ENCODE measurements around the gene SIK2.

- TF ChIP-seq CTCF (IDR thresholded peaks at IDR 0.05): no peak
- TF ChIP-seq POLR2A (IDR thresholded peaks at IDR 0.05): no peak
These were observed 124.1 kb downstream of the SIK2 start for GRCh38 chr11:111726301-111726713.

Data from thyroid gland (tissue), 4 donors.